ENCODE data around the gene SRPK2. TPM values are rescaled to one million over a fixed set of nuclear protein-coding genes. Genes with fewer than 3 reads are reported as not detected.

SRPK2 gene
- total and polyA plus RNA-seq, 2 of the 8 experiments (the other 6 are each of a cell fraction or from before 2014, with no cell fraction given): 10.0 to 47.1 TPM

GRCh38 chr7:105094966-105095365 is 293.8 kb downstream of the SRPK2 start:
- Histone ChIP-seq H2AK5ac (ENCODE audit: low read depth, low read length) (no peak overlapping the region), H3K23me2 (ENCODE audit: low read depth, low read length) (no peaks in the 10 kb centered on the region), H3K27ac (ENCODE audit: low read depth, low read length) (no peak overlapping the region), H3K23ac (ENCODE audit: insufficient read length) (no peak overlapping the region), H3K9me3 (ENCODE audit: insufficient read depth in 2 of 2, low read depth in 1 of 2, low read length in 1 of 2) (no peaks in the 10 kb centered on the region), H2BK12ac (ENCODE audit: low read depth, low read length) (no peak overlapping the region), H4K91ac (replicated peaks; ENCODE audit: insufficient read length, low read length) (no peak overlapping the region), H2BK120ac (replicated peaks; ENCODE audit: low read depth, low read length) (no peak overlapping the region), H3K36me3 (ENCODE audit: control insufficient read depth in 2 of 4, insufficient read depth in 4 of 4, low read length in 3 of 4) (peaks cover 0 to 41% (median 9%) of the 10 kb centered on the region in 4 experiments; a peak in 6 of 8 replicates), H3K79me2 (ENCODE audit: control insufficient read depth in 1 of 2, insufficient read depth in 2 of 2, low read length in 2 of 2) (no peaks in the 10 kb centered on the region), H3K9ac (replicated peaks in 1 of 4; ENCODE audit: extremely low read depth in 1 of 4, low read depth in 3 of 4, low read length in 3 of 4) (no peak overlapping the region), H3K56ac (replicated peaks; ENCODE audit: insufficient read length, low read depth, low read length) (no peak overlapping the region), H3K18ac (ENCODE audit: extremely low read depth, low read length) (no peak overlapping the region), H2BK15ac (ENCODE audit: low read length) (no peak overlapping the region), H3K4ac (replicated peaks; ENCODE audit: insufficient read length, low read depth, low read length) (no peak overlapping the region), H4K8ac (ENCODE audit: extremely low read depth, insufficient read depth, low read length) (no peak overlapping the region), H3K14ac (ENCODE audit: insufficient read length) (no peak overlapping the region), H4K20me1 (replicated peaks in 1 of 2; ENCODE audit: control insufficient read depth in 1 of 2, insufficient read depth in 2 of 2, low read length in 2 of 2) (peaks cover 1 to 2% of the 10 kb centered on the region in 2 experiments), H3K79me1 (ENCODE audit: low read depth, low read length) (no peaks in the 10 kb centered on the region), H3K4me2 (ENCODE audit: insufficient read depth in 1 of 2, low read depth in 2 of 2, low read length in 2 of 2) (no peak overlapping the region), H3K4me1 (replicated peaks in 1 of 4; ENCODE audit: control insufficient read depth in 3 of 4, insufficient read depth in 4 of 4, low read length in 3 of 4) (no peaks in the 10 kb centered on the region), H3K27me3 (replicated peaks in 1 of 4; ENCODE audit: control insufficient read depth in 3 of 4, extremely low read depth in 1 of 4, insufficient read depth in 3 of 4, low read length in 3 of 4) (no peaks in the 10 kb centered on the region), H2AFZ (ENCODE audit: low read length) (no peak overlapping the region), H2BK20ac (ENCODE audit: low read length) (no peak overlapping the region), H2BK5ac (ENCODE audit: low read depth, low read length) (no peak overlapping the region), H3K4me3 (ENCODE audit: extremely low read depth in 1 of 4, insufficient read depth in 2 of 4, low read depth in 3 of 4, low read length in 4 of 4) (no peak overlapping the region), H4K5ac (ENCODE audit: insufficient read length, low read depth, low read length) (no peak overlapping the region)
- DNase-seq (ENCODE audit: low read depth in 1 of 2, low spot score in 2 of 2): no peak
- ChIA-PET CTCF (ENCODE audit: partially characterized antibody) (no interaction called here), POLR2A (ENCODE audit: partially characterized antibody) (no interaction called here)
- TF ChIP-seq CTCF (IDR thresholded peaks at IDR 0.05; ENCODE audit: control extremely low read depth in 1 of 3, insufficient read depth in 1 of 3, low read depth in 1 of 3, low read length in 3 of 3) (no peak), RFX5 (IDR thresholded peaks at IDR 0.05; ENCODE audit: borderline replicate concordance, low read depth, low read length) (no peak), SP4 (IDR thresholded peaks at IDR 0.05; ENCODE audit: low read length) (no peak), BRCA1 (IDR thresholded peaks at IDR 0.05; ENCODE audit: low read depth, low read length) (no peak)
- no peak for FAIRE-seq
